ENCODE measurements around the gene VCAN.

Gene VCAN

DNA sequence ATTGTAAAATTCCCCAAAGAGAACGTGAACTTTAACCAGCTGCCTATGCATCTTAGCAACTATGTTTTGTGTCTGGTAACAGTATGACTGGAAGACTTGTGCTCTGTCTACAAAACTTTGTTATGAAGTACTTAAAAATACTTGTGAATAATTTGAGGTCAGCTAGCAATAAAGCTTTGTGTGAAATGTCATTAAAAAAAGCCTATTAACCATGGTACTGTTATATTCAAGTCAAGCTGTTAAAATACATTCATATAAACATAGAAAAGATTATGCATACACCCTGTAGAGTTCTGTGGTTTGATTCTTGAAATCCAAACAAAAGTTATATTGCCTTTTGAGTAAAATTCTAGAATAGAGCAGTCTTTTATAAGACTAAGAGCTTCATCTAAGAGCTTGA is 60.1 kb downstream of the VCAN start:
- DNase-seq (ENCODE audit: low spot score) = no peak

DNA sequence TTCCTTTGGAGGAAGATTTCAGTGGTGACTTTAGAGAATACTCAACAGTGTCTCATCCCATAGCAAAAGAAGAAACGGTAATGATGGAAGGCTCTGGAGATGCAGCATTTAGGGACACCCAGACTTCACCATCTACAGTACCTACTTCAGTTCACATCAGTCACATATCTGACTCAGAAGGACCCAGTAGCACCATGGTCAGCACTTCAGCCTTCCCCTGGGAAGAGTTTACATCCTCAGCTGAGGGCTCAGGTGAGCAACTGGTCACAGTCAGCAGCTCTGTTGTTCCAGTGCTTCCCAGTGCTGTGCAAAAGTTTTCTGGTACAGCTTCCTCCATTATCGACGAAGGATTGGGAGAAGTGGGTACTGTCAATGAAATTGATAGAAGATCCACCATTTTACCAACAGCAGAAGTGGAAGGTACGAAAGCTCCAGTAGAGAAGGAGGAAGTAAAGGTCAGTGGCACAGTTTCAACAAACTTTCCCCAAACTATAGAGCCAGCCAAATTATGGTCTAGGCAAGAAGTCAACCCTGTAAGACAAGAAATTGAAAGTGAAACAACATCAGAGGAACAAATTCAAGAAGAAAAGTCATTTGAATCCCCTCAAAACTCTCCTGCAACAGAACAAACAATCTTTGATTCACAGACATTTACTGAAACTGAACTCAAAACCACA is 67.4 kb downstream of the VCAN start:
- DNase-seq (ENCODE audit: low spot score) = no peak

- no peak for DNase-seq (ENCODE audit: low spot score)
Measured at GRCh38 chr5:83539463-83539790, 67.9 kb downstream of the VCAN start.

DNA sequence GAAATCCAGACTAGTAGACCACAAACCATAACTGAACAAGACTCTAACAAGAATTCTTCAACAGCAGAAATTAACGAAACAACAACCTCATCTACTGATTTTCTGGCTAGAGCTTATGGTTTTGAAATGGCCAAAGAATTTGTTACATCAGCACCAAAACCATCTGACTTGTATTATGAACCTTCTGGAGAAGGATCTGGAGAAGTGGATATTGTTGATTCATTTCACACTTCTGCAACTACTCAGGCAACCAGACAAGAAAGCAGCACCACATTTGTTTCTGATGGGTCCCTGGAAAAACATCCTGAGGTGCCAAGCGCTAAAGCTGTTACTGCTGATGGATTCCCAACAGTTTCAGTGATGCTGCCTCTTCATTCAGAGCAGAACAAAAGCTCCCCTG is 68.6 kb downstream of the VCAN start:
- DNase-seq (ENCODE audit: low spot score) = peak; percentile 40

GRCh38 chr5:83540783-83541182 is 69.2 kb downstream of the VCAN start:
- DNase-seq (ENCODE audit: low spot score) = no peak

- no peak for DNase-seq (ENCODE audit: low spot score)
Measured at GRCh38 chr5:83542839-83543238, 71.3 kb downstream of the VCAN start.

- DNase-seq (ENCODE audit: low spot score) = no peak
Measured at GRCh38 chr5:83543898-83544297, 72.4 kb downstream of the VCAN start.

DNA sequence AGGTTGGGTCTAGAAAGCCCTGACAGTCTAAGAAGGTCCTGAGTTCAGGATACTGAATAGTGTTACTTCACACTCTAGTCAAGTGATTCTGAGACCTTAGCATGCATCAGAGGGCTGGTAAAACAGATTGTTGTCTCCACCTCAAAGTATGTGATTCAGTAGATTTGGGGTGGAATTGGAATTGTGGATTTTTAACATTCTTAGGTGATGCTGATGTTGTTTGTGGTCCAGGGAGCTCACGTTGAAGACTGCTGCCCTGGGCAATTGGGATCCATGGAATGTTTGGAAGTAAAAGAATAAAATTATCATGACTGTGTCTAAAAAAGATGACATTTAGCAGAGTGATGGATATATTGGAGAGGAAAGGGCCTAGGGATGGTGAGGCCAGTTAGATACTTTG is 75.6 kb downstream of the VCAN start:
- DNase-seq (ENCODE audit: low spot score) = peak; percentile 44

DNA sequence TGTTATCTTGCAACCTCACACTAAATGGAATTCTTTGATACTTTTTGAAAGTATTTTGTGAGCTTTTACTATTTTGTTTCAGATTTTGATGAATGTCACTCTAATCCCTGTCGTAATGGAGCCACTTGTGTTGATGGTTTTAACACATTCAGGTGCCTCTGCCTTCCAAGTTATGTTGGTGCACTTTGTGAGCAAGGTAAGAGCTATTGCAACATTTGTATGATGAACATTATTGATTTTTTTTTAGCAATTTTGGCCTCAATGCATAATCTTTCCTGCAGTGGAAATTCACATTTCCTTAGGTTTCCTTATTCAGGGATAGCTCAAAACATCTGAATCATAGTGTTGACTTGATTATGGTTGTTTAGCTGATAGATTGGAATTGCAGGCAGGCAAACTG is 76.3 kb downstream of the VCAN start:
- DNase-seq (ENCODE audit: low spot score) = no peak

DNA sequence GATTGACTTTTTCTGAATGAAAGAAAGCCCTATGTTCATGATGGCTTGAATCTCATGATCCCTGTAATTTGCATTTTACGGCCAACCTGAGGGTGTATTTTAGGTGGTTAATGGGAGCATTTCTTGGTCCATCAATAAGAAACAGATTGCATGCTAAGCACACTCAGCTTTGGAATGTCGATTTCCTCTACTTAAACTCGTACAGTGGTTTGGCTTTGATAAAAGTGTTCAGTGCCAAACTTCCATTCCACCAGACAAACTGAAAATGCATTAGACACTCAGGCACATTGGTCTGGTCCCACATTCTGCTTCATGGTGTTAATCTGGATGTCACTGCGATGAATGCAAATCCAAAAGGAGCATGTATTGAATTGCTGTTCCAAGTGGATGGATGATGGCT is 77.0 kb downstream of the VCAN start:
- peak; percentile 52 for DNase-seq (ENCODE audit: low spot score)

GRCh38 chr5:83549076-83549475 is 77.5 kb downstream of the VCAN start:
- DNase-seq (ENCODE audit: low spot score) = no peak

DNA sequence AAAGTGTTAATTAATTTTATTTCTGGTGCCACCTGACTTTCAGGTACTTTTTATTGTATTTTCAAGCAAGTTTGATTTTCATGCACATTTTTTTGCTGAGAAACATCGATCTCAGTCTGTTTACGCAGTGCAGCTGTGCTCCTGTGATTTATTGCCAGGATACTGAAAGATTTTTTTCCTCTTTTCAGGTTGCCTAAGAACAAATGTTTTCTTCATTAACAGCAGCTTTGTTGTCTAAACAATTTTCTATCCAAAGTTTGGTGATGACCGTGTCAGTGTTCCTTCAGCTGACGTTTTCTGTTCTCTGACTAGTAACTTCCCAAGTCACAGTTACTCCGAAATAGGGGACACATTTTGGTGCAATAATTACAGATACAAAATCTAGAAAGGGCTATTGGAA is 78.1 kb downstream of the VCAN start:
- no peak for DNase-seq (ENCODE audit: low spot score)

DNA sequence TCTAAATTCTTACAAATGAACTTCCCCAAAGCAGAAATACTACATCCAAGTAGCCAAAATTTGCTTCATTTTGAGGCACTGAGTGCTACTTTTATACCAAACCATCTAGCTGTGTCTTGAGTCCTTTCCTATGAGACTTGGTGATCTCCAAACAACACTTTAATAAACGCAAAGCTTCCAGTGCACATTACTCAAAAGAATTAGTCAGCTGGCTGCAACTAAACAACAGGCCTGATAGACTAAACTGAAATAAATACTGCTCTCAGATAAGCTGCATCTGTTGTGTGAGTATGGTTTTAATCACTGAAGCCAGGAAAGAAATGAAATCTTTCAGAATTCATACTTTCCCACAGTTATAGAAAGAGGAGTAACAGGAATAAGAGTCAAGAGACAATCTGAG is 80.3 kb downstream of the VCAN start:
- peak; percentile 20 for DNase-seq (ENCODE audit: low spot score)

- DNase-seq (ENCODE audit: low spot score) = no peak
Measured at GRCh38 chr5:83552275-83552674, 80.7 kb downstream of the VCAN start.

- DNase-seq (ENCODE audit: low spot score) = peak; percentile 37
Measured at GRCh38 chr5:83553000-83553486, 81.5 kb downstream of the VCAN start.

DNA sequence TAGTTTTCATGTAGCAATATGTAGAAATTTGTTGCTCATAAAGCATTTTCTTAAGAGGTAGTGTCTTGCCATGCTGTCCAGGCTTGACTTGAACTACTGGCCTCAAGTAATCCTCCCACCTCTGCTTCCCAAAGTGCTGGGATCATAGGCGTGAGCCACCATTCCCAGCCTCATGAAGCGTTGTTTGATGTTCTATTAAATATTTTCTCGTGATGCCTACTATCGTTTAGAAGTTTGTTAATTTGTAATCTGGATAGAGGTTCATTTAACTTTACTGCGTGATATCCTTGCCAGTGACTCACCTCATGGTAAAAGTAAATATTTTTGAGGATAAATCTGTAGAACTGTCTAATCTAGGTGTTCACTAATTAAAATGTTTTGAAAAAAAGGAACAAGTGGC is 82.6 kb downstream of the VCAN start:
- DNase-seq (ENCODE audit: low spot score) = no peak

DNA sequence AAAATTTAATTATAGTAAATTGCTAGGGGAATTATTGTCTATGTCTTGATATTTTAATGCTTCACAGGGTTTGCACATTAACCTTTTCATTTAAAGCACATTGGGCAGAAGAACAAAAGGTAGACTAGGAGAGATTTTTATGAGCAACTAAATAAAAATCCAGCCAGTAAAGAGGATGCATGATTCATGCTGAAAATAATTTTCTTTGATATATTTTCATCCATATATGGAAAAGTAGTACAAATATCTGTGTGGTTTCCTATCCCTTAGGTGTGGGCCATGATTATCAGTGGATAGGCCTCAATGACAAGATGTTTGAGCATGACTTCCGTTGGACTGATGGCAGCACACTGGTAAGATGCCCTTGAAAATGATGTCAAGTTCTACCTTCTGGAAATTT is 83.1 kb downstream of the VCAN start:
- no peak for DNase-seq (ENCODE audit: low spot score)

DNA sequence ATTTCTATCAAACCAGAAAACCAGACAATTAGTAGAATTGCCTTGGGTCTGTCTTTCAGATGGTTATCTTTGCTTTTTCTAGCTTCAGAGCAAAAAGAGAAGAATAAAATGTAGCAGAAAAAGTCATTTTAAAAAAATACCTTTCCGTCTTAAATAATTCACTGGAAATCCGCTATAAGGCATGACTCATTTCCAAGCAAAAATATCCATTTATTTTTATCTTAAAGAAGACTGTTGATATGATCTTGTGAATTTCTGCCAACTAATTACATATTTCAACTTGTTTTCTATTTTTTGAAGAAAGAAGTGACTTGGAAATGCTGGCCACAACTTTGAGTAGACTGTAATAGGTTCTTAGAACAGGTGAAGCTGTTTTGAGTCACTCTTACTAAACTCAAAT is 83.7 kb downstream of the VCAN start:
- DNase-seq (ENCODE audit: low spot score) = no peak

- DNase-seq (ENCODE audit: low spot score) = no peak
Measured at GRCh38 chr5:83556190-83556589, 84.6 kb downstream of the VCAN start.

DNA sequence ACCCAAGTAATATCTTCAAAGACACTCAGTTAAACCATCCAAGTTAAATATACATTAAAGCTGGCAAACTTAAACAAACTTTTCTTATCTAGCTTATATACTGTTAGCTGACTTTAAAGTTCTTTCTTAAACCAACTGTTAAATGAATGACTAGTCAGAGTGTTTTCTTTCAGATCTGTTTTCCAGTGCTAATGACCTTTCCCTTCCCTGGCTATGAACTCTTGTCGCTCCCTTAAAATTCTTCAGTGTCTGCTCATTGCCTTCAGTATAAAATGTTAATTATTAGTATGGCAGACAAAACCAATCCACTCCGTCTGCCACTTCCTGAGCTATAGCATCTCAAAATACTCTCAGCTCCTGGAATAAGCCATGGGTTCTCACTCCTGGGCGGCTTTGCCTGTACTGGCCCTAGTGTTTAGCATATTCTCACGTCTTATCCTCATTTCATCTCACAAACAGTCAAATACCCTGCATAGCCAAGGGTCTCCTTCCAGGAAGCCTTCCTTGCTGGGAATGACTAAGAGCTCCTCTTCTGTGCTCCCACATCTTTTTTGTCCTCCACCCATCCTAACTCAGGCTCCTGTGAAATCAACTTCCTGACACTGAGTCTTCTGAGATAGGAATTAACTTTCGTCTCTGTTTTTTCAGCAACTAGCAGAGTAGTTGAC is 87.7 kb downstream of the VCAN start:
- DNase-seq (ENCODE audit: low spot score) = no peak

- DNase-seq (ENCODE audit: low spot score) = no peak
Measured at GRCh38 chr5:83562071-83562606, 90.6 kb downstream of the VCAN start.

- no peak for DNase-seq (ENCODE audit: low spot score)
Measured at GRCh38 chr5:83562791-83563557, 91.4 kb downstream of the VCAN start.

DNA sequence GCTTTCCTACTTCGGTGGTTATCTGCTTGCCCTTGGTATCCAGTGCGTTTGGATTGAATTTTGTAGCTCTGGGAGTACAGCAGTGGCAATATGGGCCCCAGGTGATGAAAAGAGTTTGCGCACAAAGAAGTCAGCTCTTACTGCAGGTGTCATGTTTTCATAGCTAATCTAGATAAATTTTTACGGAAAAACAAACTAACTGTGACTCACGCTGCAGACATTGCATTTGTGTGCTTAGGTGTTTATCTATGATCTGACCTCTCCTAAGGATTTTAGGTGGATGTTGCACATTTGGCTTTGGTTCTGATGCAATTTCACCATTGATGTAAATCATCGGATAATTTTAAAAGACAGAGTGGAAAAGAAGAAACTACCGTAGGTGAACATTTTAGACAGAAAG is 92.1 kb downstream of the VCAN start:
- no peak for DNase-seq (ENCODE audit: low spot score)
